ENCODE results near the gene LGALS14.

The LGALS14 gene

GRCh38 chr19:39701291-39701690, 3.0 kb upstream of the LGALS14 start:
- TF ChIP-seq CTCF (IDR thresholded peaks at IDR 0.05) = no peak

GRCh38 chr19:39705578-39706188, 1.4 kb downstream of the LGALS14 start:
- TF ChIP-seq CTCF (IDR thresholded peaks at IDR 0.05) = no peak

- no peak for TF ChIP-seq CTCF (IDR thresholded peaks at IDR 0.05)
These were observed 4.3 kb downstream of the LGALS14 start for GRCh38 chr19:39708594-39708993.

GRCh38 chr19:39709026-39709872, 5.0 kb downstream of the LGALS14 start:
- no peak for TF ChIP-seq CTCF (IDR thresholded peaks at IDR 0.05)

- TF ChIP-seq CTCF (IDR thresholded peaks at IDR 0.05) = no peak
These were observed 6.1 kb downstream of the LGALS14 start for GRCh38 chr19:39710333-39710890.

GRCh38 chr19:39725995-39726394, 21.7 kb downstream of the LGALS14 start:
- TF ChIP-seq CTCF (IDR thresholded peaks at IDR 0.05) = no peak

GRCh38 chr19:39727070-39727800, 23.0 kb downstream of the LGALS14 start:
- TF ChIP-seq CTCF (IDR thresholded peaks at IDR 0.05) = no peak
